NCI-H146 treated with DMSO at 0.1 percent for 48 hours (cell line): ENCODE results near the gene PDE1A.

Experiments
- DNase-seq: peaks from one replicate; lab custom pipeline; 2025; ENCODE audit not compliant: unreplicated experiment; lab: John Stamatoyannopoulos, UW

The PDE1A gene

GRCh38 chr2:182426918-182427240 is at the start of gene PDE1A:
TSS of gene PDE1A (minus strand) at chr2:182427036.
- no peak for DNase-seq

DNA sequence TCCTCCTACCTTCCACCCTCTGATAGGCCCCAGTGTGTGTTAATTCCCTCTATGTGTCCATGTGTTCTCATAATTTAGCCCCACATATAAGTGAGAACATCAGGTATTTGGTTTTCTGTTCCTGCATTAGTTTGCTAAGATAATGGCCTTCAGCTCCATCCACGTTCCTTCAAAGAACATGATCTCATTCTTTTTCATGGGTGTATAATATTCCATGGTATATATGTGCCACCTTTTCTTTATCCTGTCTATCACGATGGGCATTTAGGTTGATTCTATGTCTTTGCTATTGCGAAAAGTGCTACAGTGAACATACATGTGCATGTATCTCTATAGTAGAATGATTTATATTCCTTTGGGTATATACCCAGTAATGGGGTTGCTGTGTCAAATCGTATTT is 46.8 kb upstream of the PDE1A start:
- no peak for DNase-seq

- no peak for DNase-seq
Measured at GRCh38 chr2:182463760-182464159, 36.9 kb upstream of the PDE1A start.

DNA sequence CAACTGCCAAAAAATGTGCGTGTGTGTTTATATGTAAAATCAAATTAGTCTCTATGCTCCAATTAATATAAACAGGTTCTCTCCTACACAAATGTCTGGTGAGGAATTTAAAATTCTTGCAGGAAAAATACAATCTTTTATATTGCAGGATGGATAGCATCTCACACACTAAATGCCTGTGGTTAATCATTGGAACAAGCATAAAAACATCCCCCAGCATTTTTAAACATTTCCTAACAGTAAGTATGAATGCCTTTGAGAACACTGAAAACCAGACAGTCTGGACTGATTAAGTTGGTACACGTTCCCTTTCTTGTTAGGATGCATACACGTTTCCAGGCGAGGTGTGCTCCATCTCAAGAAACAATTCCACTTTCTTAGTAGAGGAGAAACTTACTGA is 29.9 kb upstream of the PDE1A start:
- DNase-seq: no peak

GRCh38 chr2:182452456-182452990 is 25.7 kb upstream of the PDE1A start:
- no peak for DNase-seq

DNA sequence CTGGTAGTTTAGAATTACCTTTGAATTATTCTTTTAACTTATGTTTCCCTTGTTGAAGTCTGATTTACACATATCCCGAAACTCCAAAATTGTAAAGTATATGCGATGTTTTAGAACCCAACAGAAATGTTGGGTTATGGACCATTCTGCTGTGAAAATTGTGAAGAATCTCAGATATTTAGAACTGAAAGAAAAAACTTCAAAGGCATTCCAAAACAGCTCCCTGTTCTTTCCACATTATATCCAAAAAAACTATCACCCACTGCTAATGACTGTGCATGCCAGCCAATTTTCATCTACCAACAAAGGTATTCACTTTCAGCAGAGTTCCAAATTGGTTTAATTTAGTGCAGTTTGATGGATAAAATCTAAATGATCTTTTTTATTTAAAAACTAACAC is 21.5 kb upstream of the PDE1A start:
- no peak for DNase-seq

- no peak for DNase-seq
Measured at GRCh38 chr2:182447863-182448262, 21.0 kb upstream of the PDE1A start.

DNA sequence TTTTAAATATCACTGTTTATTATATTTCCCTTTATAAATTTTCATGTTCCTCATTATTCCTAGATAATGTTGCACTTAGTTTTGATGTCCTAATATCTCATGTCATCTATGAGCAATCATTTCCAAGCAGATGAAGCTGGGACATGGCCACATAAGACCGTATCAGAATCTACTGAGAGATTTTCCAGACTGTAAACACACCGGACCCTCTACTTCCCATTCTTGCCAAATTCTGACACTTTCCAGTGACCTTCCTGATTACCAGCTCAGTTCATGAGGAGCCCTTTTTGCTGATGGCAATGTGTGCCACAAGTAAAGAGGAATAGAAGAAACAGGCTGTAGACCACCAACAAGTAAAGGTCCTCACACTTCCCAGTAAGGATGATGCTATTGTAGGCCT is 20.3 kb upstream of the PDE1A start:
- no peak for DNase-seq

DNA sequence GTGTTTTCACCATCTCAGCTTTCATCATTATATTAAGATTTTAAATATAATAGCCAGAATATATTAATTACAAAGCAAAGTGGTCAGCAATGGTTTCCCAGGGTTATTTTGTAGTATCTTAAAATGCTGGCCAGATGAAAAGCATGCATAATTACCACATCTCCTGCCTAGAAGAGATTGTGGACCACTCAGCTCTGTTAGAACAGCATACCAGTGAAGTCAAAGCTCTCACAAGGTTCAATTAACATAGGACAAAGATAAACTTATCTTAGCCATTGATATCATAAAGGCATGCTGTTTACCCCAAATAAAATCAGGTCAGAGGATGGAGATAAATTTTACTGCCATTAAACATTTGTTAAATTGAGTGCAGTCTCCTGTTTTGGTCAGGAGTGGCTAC is 19.3 kb upstream of the PDE1A start:
- no peak for DNase-seq

DNA sequence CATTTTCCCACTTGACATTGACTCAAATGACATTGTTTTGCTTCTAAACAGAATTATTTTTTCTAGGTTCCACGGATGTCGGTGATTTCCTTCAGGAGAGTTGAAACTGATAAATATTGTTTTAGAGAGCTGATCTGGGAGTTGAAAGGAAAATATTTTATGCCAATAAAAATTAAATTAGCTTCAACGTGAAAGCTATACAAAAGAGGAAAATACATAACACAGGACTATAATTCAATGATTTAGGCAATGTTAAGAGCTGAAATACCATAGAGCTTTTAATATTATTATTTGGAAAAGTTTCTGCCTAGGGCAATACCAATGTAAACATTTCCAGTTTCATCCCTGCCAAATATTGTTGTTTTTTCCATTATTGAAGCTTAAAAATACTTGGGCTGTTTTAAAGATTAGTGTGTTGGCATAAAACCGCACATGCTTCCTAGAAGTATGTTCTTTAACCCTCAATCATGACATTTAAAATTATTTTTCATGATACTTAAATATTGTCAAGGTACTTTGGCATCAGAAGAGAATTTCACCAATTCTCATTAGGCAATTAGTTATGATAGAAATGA is 18.6 kb upstream of the PDE1A start:
- DNase-seq: no peak

GRCh38 chr2:182444806-182445205 is 18.0 kb upstream of the PDE1A start:
- DNase-seq: no peak

- no peak for DNase-seq
Measured at GRCh38 chr2:182444170-182444569, 17.3 kb upstream of the PDE1A start.

DNA sequence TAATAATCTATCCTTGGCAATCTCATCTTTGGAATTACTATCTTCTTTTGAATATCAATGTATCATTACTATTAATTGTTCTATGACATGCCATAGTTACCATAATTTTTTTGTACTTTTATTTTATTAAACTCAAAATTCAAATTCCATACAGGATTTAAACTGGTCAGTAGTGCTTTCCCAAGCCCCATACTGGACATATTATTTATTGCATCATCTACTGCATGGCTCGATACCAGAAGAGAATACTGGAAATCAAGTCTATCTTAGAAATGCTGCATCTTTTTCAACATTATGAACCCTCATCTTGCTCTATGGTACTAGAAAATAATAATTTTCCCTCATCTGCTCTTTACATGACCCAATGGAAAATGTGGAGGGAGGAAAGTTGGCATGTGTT is 9.4 kb upstream of the PDE1A start:
- no peak for DNase-seq

DNA sequence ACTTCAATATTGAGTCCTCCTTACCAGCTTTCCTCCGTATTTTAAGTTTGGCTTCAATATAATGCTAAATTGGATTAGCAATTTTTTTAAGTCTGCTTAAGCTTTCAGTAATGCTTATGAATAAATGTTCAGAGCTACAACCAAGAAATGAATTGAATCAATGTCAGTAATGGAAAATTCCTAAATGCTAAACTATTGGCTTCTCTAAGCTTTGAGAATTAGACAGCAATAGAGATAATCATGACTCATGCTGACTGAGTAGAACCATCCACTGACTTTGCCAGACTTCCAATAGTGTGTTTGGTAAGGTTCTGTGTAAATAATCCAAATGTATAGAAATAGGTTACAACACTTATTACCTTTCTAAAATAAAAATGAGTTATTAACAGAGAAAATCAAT is 8.9 kb upstream of the PDE1A start:
- DNase-seq: no peak

DNA sequence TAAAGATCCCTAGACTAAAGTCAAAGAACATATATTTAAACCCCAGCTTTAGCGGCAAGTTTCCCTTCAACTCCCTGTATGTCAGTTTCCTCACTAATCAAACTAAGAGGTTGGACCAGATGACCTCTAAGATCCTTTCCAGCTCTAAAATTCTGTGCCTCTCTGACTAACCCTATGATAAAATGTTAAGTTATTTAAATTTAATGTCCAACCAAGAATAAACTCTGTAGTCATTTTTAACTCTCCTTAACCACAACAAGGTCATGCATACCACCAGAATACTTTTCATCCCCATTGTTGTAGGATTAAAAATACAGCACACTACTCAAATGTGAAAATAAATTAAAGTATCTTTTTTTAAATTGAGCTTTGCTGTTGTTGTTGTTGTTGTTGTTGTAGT is 5.2 kb upstream of the PDE1A start:
- DNase-seq: no peak

DNA sequence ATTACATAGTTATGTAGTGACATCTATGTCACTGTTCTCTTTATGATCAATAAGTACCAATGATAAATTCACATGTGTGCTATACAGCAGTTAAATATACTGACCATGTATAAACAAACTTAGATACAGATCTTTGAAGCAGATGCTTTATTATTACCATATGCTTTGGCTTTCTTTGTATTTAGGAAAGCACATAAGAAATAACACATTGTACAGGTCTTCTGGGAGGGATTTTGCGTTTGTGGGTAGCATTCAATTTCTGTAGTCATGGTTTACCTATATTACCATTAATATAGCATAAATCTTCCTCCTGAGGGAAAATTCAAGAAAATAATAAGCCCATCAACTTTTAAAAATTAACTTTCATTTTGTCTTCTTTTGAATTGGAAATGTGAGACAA is 1.6 kb upstream of the PDE1A start:
- no peak for DNase-seq

DNA sequence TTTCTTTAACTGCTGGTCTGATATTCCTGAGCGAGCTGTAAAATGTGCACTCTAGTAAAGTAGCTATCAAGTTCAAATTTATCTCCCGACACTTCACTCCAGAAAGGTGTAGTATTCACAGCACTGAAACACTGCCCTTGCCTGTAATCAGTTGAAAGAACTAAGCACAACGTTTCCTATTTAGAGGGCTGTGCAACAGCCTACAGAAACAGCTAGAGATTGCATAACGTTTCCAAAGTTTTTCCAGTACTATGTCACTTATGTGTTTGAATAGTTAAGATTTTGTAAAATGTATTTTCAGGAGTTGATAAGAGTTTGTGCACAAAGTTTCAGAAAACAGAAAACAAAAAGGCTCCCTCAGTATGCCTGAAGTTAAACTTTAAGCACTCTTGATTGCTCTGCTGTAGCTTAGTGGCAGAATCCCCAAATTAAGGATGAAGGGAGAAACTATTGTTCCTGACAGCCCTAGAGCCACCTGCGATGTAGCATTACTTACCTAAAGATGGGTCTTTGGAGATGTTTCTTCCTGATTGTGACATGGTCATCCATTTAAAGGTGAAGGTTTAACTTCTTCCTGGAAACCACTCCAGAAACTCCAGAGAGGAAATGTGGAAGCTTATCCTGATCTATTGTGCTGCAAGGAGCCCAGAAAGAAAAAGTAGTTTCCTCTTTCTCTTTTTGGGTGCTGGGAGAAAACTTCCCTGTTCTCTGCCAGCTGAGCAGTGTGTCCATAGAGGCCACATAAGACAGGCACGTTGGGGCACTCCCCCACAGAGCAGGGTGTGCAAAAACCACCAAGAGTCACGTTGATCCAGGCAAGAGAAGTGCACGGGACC is 536 bp downstream of the PDE1A start:
- no peak for DNase-seq

DNA sequence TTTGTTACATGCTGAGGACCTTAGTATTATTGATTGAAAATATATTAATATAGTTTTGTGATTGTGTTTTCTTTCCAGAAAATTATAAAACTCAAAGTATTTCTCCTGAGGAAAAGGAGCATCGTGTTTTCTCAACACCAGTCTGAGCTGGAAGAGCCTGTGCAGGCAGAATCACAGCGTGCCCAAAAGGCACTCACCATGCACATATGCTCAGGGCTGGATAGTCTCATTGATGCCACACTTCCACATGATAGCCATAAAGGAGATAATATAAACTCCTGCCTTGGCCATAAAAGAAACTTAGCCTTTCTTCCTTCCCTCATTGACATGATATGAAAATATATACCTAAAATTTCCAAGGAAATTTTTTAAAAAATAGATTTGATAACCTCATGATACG is 4.0 kb downstream of the PDE1A start:
- DNase-seq: no peak

GRCh38 chr2:182420669-182421068 is 6.2 kb downstream of the PDE1A start:
- DNase-seq: no peak

DNA sequence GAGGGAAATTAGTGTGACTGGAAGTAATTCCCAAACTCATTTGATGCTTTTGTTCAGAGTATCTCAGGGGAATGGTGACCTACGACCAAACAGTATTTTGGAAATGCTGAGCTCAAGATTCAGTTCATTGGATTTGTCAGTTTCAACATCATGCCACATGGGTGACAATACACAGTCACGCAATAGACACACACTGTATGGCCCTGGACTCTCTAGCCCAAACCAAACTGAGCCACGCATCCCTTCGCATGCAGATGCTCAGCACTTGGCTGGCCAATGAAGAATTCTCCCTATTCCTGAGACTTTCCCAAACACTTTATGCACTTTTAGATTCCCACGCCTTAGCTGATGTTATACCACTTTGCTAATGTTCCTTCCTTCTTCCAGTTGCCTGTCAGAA is 10.0 kb downstream of the PDE1A start:
- no peak for DNase-seq

DNA sequence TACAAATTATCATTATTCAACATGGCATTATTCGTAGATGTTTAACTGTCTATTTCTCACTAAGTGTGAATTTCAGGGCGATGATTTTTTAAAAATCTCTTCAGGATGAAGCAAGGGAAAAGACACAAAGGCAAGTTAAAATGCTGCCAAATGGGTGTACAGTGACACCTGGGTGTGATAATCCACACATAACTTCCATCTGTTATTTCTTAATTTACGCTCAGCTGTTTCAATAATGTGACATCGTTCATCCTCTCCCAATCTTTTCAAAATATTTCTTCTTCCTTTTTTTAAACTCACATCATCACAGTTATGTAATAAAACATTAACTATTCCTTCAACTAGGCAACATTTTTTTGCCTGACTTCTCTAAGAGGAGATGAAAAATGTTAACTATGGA is 10.6 kb downstream of the PDE1A start:
- DNase-seq: no peak

DNA sequence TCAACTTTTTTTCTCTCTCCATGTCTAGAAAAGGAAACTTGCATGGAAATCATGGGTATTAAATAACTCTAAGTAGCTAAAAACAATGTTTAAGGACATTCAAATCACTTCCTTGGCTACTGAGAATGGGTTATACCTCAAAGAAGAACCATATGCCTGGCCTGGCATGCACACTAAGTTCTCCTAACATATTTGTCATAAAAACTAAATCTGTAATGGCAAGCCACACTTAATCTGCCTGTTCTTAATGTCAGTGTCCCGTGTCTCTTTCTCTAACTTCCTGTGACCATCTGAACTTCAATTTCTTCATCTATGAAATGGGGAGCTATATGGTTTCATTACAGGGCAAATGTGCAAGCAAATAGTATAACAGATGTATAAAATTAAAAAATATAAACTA is 11.1 kb downstream of the PDE1A start:
- DNase-seq: no peak

DNA sequence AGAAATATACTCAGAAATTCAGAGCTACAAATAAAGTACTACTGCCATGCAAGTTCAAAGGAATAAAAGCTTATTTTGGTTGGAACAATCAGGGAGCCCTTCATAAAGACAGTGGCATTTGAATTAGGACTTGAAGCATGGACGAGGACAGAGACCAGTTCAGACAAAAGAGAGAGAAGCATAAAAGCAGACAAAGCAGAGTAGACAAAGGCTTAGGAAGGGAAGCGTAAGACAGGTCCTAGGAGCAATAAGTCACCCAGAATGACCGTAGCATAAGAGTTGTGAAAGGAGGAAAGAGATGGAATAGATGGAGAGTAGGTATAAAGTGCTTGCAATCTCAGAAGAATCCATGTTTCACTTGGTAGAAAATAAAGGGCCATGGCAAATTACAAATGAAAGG is 14.0 kb downstream of the PDE1A start:
- DNase-seq: no peak
